Neural cell (in vitro differentiated cells): Measurements from ENCODE around the gene RGS9. TPM values are rescaled to one million over a fixed set of nuclear protein-coding genes. Genes with fewer than 3 reads are reported as not detected.
A peak's percentile ranks its signal among the peaks of the same experiment; 100 is the strongest.

Source experiments
- H2AFZ ChIP-seq: fragments of 200-600, 300-800 bp; sonication (generic), shearing (Covaris generic); 2 replicates; pipeline ENCODE4 v1.6.0; 2014; ENCODE audit warnings: low read depth, mild to moderate bottlenecking, antibody characterized with exemption, low read length, moderate library complexity
- H3F3A ChIP-seq: fragments of 200-600 bp; shearing (Covaris generic); 2 replicates; pipeline ENCODE4 v1.6.1; 2016; ENCODE audit warnings: mild to moderate bottlenecking, moderate library complexity, mixed read lengths, antibody characterized with exemption, low read length; ENCODE audit not compliant: insufficient read depth, poor library complexity, severe bottlenecking
- H3K27ac ChIP-seq: fragments of 200-600, 300-800 bp; sonication (generic), shearing (Covaris generic); 2 replicates; pipeline ENCODE4 v1.5.1; 2014; ENCODE audit warnings: mild to moderate bottlenecking, low read length, moderate library complexity
- H3K27me3 ChIP-seq: fragments of 300-800, 200-600 bp; sonication (generic), shearing (Covaris generic); 2 replicates; pipeline ENCODE4 v1.6.0; 2014; ENCODE audit warnings: mild to moderate bottlenecking, low read depth, low read length, moderate library complexity; ENCODE audit not compliant: insufficient read depth
- H3K36me3 ChIP-seq: fragments of 300-800, 200-600 bp; sonication (generic), shearing (Covaris generic); 2 replicates; pipeline ENCODE4 v1.5.1; 2014; ENCODE audit warnings: mild to moderate bottlenecking, antibody characterized with exemption, low read length, moderate library complexity; ENCODE audit not compliant: insufficient read depth
- H3K4me2 ChIP-seq: fragments of 300-800, 200-600 bp; sonication (generic), shearing (Covaris generic); 2 replicates; pipeline ENCODE4 v1.6.0; 2014; ENCODE audit warnings: mild to moderate bottlenecking, low read length
- H3K4me3 ChIP-seq: fragments of 300-800, 200-600 bp; sonication (generic), shearing (Covaris generic); 2 replicates; pipeline ENCODE4 v1.5.1; 2014; ENCODE audit warnings: mild to moderate bottlenecking, low read length, moderate library complexity
- H3K79me2 ChIP-seq: fragments of 200-600 bp; shearing (Covaris generic); replicated peaks from 2 replicates; pipeline ENCODE4 v1.6.0; 2014; ENCODE audit warnings: mild to moderate bottlenecking, low read length, moderate library complexity; ENCODE audit not compliant: insufficient read depth
- H3K9ac ChIP-seq: fragments of 300-800, 200-600 bp; sonication (generic), shearing (Covaris generic); 2 replicates; pipeline ENCODE4 v1.6.1; 2016; ENCODE audit warnings: mild to moderate bottlenecking, low read length, mixed read lengths
- H3K9me2 ChIP-seq: fragments of 200-600 bp; shearing (Covaris generic); 2 replicates; pipeline ENCODE4 v1.6.1; 2016; ENCODE audit warnings: mild to moderate bottlenecking, low read length, mixed read lengths; ENCODE audit not compliant: insufficient read depth
- H3K9me3 ChIP-seq: fragments of 200-600, 300-800 bp; sonication (generic), shearing (Covaris generic); 2 replicates; pipeline ENCODE4 v1.6.1; 2016; ENCODE audit warnings: mild to moderate bottlenecking, mixed run types, low read length, moderate library complexity, mixed read lengths
- H4K20me1 ChIP-seq: fragments of 200-600 bp; shearing (Covaris generic); 2 replicates; pipeline ENCODE4 v1.6.1; 2016; ENCODE audit warnings: mild to moderate bottlenecking, mixed run types; ENCODE audit not compliant: insufficient read depth
- EP300 ChIP-seq: fragments of 450-650 bp; conservative IDR thresholded peaks from 2 replicates; pipeline ENCODE4 v1.6.1; 2014; ENCODE audit warnings: antibody characterized with exemption, mild to moderate bottlenecking, moderate library complexity; ENCODE audit not compliant: poor library complexity, severe bottlenecking
- EZH2 ChIP-seq: fragments of 200-600, 300-800 bp; shearing (Covaris generic), sonication (generic); IDR thresholded peaks from 2 replicates; pipeline ENCODE4 v1.6.1; 2014; ENCODE audit warnings: antibody characterized with exemption, low read length, borderline replicate concordance, mild to moderate bottlenecking; ENCODE audit not compliant: insufficient read depth, poor library complexity, severe bottlenecking
- MXI1 ChIP-seq: fragments of 450-650 bp; conservative IDR thresholded peaks from 2 replicates; pipeline ENCODE4 v1.6.1; 2014; ENCODE audit warnings: antibody characterized with exemption, mild to moderate bottlenecking; ENCODE audit not compliant: poor library complexity, severe bottlenecking
- POLR2AphosphoS5 ChIP-seq: IDR thresholded peaks from 2 replicates; pipeline ENCODE4 v1.6.1; 2012
- RAD21 ChIP-seq: fragments of 450-650 bp; conservative IDR thresholded peaks from 2 replicates; pipeline ENCODE4 v1.6.1; 2014; ENCODE audit warnings: antibody characterized with exemption, mild to moderate bottlenecking, moderate library complexity
- SMC3 ChIP-seq: fragments of 450-650 bp; conservative IDR thresholded peaks from 2 replicates; pipeline ENCODE4 v1.6.1; 2014; ENCODE audit warnings: antibody characterized with exemption, mild to moderate bottlenecking, moderate library complexity; ENCODE audit not compliant: poor library complexity
- TAF1 ChIP-seq: IDR thresholded peaks from 2 replicates; pipeline ENCODE4 v1.6.1; 2012; ENCODE audit warnings: low read depth
- polyA plus RNA-seq: library from polyadenylated mRNA; depleted of rRNA; stranded (reverse); fragments of >200 nt; gene quantifications from 2 replicates; pipeline ENCODE4 v1.2.3, GENCODE V29; 2014
- TF ChIP-seq, protein P1 (sequence below): fragments of 450-650 bp; IDR thresholded peaks from 2 replicates; pipeline ENCODE4 v1.5.1; 2014; ENCODE audit warnings: antibody characterized with exemption, mild to moderate bottlenecking, moderate library complexity; ENCODE audit not compliant: poor library complexity, severe bottlenecking
- TF ChIP-seq, protein P2 (sequence below): IDR thresholded peaks from 2 replicates; pipeline ENCODE4 v1.6.1; 2012; ENCODE audit warnings: borderline replicate concordance

Gene RGS9
- polyA plus RNA-seq, 1 donor from 2014 or later = 6.8 TPM

DNA sequence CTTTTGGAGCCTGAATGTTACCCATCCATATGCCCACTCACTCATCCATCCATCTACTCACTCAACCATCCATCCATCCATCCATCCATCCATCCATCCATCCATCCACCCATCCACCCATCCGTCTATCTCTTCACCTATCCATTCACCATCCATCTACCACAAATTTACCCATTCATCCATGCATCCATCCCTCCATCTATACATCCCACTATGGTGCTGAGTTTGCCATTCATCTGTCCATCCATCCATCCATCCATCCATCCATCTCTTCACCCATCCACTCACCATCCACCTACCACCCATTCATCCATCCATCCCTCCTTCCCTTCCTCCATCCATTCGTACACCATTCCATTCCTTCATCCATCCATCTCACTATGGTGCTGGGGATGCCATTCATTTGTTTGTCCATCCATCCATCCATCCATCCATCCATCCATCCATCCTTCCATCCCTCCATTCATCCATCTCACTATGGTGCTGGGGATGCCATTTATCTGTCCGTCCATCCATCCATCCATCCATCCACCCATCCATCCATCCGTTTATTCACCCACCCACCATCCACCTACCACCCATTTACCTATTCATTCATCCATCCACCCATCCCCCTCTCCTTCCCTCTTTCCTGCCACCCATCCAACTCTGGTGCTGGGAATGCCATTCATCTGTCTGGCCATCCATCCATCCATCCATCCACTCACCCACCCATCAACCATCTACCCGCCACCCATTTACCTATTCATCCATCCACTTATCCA lies 39.7 kb downstream of the RGS9 start:
- H4K20me1 ChIP-seq = no peaks in the 10 kb centered on the region
- H3K9me2 ChIP-seq = no peaks in the 10 kb centered on the region

DNA sequence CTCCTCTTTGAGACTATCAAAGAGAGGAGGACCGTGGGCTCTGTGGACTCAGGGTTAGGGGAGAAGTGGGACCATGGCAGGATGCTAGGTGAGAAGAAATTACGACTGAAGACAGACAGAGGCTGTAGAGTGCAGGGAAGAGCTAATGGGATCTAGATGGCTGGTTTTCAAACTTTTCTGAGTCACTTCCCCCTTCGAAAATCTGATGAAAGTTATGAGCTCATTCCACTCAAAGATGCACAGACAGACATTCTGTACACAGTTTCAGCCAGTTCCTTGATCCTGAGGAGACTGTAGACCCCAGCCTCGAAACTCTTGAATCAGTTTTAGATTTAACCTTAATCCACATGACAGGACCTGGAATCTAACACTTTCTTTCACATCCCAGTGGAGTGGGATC lies 40.7 kb downstream of the RGS9 start:
- Histone ChIP-seq H3F3A (no peaks in the 10 kb centered on the region), H3K4me2 (no peak overlapping the region)

More for the DNA sequence above, 39.7 kb downstream of the RGS9 start:
- Histone ChIP-seq H3K27me3 (no peaks in the 10 kb centered on the region), H3K36me3 (no peaks in the 10 kb centered on the region), H3K27ac (no peak overlapping the region), H2AFZ (no peak overlapping the region), H3K4me2 (no peak overlapping the region), H3F3A (no peaks in the 10 kb centered on the region), H3K9me3 (no peaks in the 10 kb centered on the region), H3K9ac (no peak overlapping the region), H3K4me3 (no peak overlapping the region), H3K79me2 (no peaks in the 10 kb centered on the region)
- TF ChIP-seq TAF1 = no peak
- no peak for TF ChIP-seq RAD21
- no peak for TF ChIP-seq EZH2
- TF ChIP-seq, protein P1, sequence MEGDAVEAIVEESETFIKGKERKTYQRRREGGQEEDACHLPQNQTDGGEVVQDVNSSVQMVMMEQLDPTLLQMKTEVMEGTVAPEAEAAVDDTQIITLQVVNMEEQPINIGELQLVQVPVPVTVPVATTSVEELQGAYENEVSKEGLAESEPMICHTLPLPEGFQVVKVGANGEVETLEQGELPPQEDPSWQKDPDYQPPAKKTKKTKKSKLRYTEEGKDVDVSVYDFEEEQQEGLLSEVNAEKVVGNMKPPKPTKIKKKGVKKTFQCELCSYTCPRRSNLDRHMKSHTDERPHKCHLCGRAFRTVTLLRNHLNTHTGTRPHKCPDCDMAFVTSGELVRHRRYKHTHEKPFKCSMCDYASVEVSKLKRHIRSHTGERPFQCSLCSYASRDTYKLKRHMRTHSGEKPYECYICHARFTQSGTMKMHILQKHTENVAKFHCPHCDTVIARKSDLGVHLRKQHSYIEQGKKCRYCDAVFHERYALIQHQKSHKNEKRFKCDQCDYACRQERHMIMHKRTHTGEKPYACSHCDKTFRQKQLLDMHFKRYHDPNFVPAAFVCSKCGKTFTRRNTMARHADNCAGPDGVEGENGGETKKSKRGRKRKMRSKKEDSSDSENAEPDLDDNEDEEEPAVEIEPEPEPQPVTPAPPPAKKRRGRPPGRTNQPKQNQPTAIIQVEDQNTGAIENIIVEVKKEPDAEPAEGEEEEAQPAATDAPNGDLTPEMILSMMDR = no peak
- TF ChIP-seq SMC3 = no peak
- no peak for TF ChIP-seq MXI1
- no peak for TF ChIP-seq POLR2AphosphoS5
- TF ChIP-seq, protein P2, sequence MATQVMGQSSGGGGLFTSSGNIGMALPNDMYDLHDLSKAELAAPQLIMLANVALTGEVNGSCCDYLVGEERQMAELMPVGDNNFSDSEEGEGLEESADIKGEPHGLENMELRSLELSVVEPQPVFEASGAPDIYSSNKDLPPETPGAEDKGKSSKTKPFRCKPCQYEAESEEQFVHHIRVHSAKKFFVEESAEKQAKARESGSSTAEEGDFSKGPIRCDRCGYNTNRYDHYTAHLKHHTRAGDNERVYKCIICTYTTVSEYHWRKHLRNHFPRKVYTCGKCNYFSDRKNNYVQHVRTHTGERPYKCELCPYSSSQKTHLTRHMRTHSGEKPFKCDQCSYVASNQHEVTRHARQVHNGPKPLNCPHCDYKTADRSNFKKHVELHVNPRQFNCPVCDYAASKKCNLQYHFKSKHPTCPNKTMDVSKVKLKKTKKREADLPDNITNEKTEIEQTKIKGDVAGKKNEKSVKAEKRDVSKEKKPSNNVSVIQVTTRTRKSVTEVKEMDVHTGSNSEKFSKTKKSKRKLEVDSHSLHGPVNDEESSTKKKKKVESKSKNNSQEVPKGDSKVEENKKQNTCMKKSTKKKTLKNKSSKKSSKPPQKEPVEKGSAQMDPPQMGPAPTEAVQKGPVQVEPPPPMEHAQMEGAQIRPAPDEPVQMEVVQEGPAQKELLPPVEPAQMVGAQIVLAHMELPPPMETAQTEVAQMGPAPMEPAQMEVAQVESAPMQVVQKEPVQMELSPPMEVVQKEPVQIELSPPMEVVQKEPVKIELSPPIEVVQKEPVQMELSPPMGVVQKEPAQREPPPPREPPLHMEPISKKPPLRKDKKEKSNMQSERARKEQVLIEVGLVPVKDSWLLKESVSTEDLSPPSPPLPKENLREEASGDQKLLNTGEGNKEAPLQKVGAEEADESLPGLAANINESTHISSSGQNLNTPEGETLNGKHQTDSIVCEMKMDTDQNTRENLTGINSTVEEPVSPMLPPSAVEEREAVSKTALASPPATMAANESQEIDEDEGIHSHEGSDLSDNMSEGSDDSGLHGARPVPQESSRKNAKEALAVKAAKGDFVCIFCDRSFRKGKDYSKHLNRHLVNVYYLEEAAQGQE = no peak
- no peak for TF ChIP-seq EP300

More for the DNA sequence above, 40.7 kb downstream of the RGS9 start:
- Histone ChIP-seq H3K9me2 (no peaks in the 10 kb centered on the region), H3K9ac (no peak overlapping the region), H3K4me3 (no peak overlapping the region), H3K9me3 (no peaks in the 10 kb centered on the region), H3K27me3 (no peaks in the 10 kb centered on the region), H2AFZ (no peak overlapping the region), H3K79me2 (no peaks in the 10 kb centered on the region), H3K27ac (peak overlapping the region; percentile 96), H3K36me3 (no peaks in the 10 kb centered on the region), H4K20me1 (no peaks in the 10 kb centered on the region)
- no peak for TF ChIP-seq RAD21
- TF ChIP-seq EP300 = no peak
- TF ChIP-seq TAF1 = no peak
- TF ChIP-seq, protein P2 = no peak
- no peak for TF ChIP-seq SMC3
- TF ChIP-seq MXI1 = no peak
- TF ChIP-seq EZH2 = no peak
- no peak for TF ChIP-seq POLR2AphosphoS5
- TF ChIP-seq, protein P1 = no peak
